OCI-LY3 (cell line): ENCODE data around the gene BACE2.
"Not testable (repeated sequence)": the region's sequence is repeated elsewhere in the genome, so short reads cannot be mapped to it uniquely, and the experiment has no call there.

Experiments used
- H2AFZ ChIP-seq: fragments of 200-600, 300-600 bp; shearing (Covaris generic); 2 replicates; pipeline ENCODE4 v1.6.0; 2014; ENCODE audit warnings: antibody characterized with exemption, low read depth, low read length
- H3K27ac ChIP-seq: fragments of 200-600, 300-600 bp; sonication (generic); 2 replicates; pipeline ENCODE4 v1.5.1; 2014; ENCODE audit warnings: mild to moderate bottlenecking, low read length, moderate library complexity, mixed read lengths
- H3K27me3 ChIP-seq: fragments of 200-600, 300-600 bp; sonication (generic); 2 replicates; pipeline ENCODE4 v1.6.1; 2014; ENCODE audit warnings: low read depth, low read length, mixed read lengths
- H3K36me3 ChIP-seq: fragments of 200-600, 300-600 bp; sonication (generic); replicated peaks from 2 replicates; pipeline ENCODE3; 2014; ENCODE audit warnings: low read depth, low read length, mixed read lengths
- H3K4me1 ChIP-seq: fragments of 300-600, 200-600 bp; sonication (generic); 2 replicates; pipeline ENCODE4 v1.6.1; 2014; ENCODE audit warnings: low read length, mixed read lengths
- H3K4me2 ChIP-seq: fragments of 200-600, 300-600 bp; sonication (generic); 2 replicates; pipeline ENCODE4 v1.6.1; 2014; ENCODE audit warnings: low read length, mixed read lengths
- H3K4me3 ChIP-seq: fragments of 300-600, 200-600 bp; sonication (generic); 2 replicates; pipeline ENCODE4 v1.5.1; 2014; ENCODE audit warnings: antibody characterized with exemption, mild to moderate bottlenecking, low read length, moderate library complexity
- H3K79me2 ChIP-seq: fragments of 300-600, 200-600 bp; shearing (Covaris generic); 2 replicates; pipeline ENCODE4 v1.6.1; 2014; ENCODE audit warnings: mild to moderate bottlenecking, low read length, mixed read lengths
- H3K9ac ChIP-seq: fragments of 300-600, 200-600 bp; shearing (Covaris generic); 2 replicates; pipeline ENCODE4 v1.6.0; 2014; ENCODE audit warnings: mild to moderate bottlenecking, low read length, moderate library complexity
- H3K9me3 ChIP-seq: fragments of 200-600, 300-600 bp; shearing (Covaris generic); 2 replicates; pipeline ENCODE4 v1.6.1; 2014; ENCODE audit warnings: low read length, mixed read lengths; ENCODE audit not compliant: insufficient read depth
- H4K20me1 ChIP-seq: fragments of 200-600, 300-600 bp; sonication (generic); 2 replicates; pipeline ENCODE4 v1.6.1; 2016; ENCODE audit warnings: low read length, mixed read lengths; ENCODE audit not compliant: insufficient read depth
- CTCF ChIP-seq: fragments of 200-600, 300-600 bp; sonication (generic); IDR thresholded peaks from 2 replicates; pipeline ENCODE4 v1.5.1; 2014; ENCODE audit warnings: antibody characterized with exemption, low read length, low read depth
- EZH2phosphoT487 ChIP-seq: fragments of 200-600 bp; shearing (Covaris generic); IDR thresholded peaks from 2 replicates; pipeline ENCODE4 v1.6.1; 2018; ENCODE audit warnings: antibody characterized with exemption, mixed run types, low read depth

BACE2 gene

GRCh38 chr21:41240040-41240439 is 72.1 kb downstream of the BACE2 start:
- Histone ChIP-seq H3K4me3 (no peak overlapping the region), H3K4me1 (peaks cover 18% of the 10 kb centered on the region), H3K36me3 (no peaks in the 10 kb centered on the region), H3K9me3 (no peaks in the 10 kb centered on the region), H4K20me1 (no peaks in the 10 kb centered on the region), H3K9ac (no peak overlapping the region), H3K4me2 (peak overlapping the region; percentile 36; the same call in 1 of the 2 replicates), H2AFZ (no peak overlapping the region), H3K27me3 (peaks cover 11% of the 10 kb centered on the region), H3K27ac (no peak overlapping the region), H3K79me2 (no peaks in the 10 kb centered on the region)
- TF ChIP-seq CTCF (no peak), EZH2phosphoT487 (no peak)

- Histone ChIP-seq H3K9me3 (no peaks in the 10 kb centered on the region), H2AFZ (no peak overlapping the region), H3K4me3 (no peak overlapping the region), H3K27me3 (peaks cover 9% of the 10 kb centered on the region), H3K36me3 (no peaks in the 10 kb centered on the region), H3K4me1 (peaks cover 13% of the 10 kb centered on the region), H3K27ac (no peak overlapping the region), H3K9ac (no peak overlapping the region), H4K20me1 (no peaks in the 10 kb centered on the region), H3K79me2 (no peaks in the 10 kb centered on the region), H3K4me2 (no peak overlapping the region)
- TF ChIP-seq CTCF (no peak), EZH2phosphoT487 (no peak)
Observed at GRCh38 chr21:41241341-41241740, 73.4 kb downstream of the BACE2 start.

GRCh38 chr21:41242238-41242829 is 74.4 kb downstream of the BACE2 start:
- H3K27ac ChIP-seq, result no peak overlapping the region
- no peaks in the 10 kb centered on the region for H4K20me1 ChIP-seq
- TF ChIP-seq CTCF, result no peak
- TF ChIP-seq EZH2phosphoT487, result no peak
- no peak overlapping the region for H3K4me3 ChIP-seq
- H3K79me2 ChIP-seq, result no peaks in the 10 kb centered on the region
- H3K9ac ChIP-seq, result no peak overlapping the region
- peaks cover 11% of the 10 kb centered on the region for H3K4me1 ChIP-seq
- no peak overlapping the region for H3K4me2 ChIP-seq
- H2AFZ ChIP-seq, result no peak overlapping the region
- H3K9me3 ChIP-seq, result no peaks in the 10 kb centered on the region
- peaks cover 7% of the 10 kb centered on the region for H3K27me3 ChIP-seq
- H3K36me3 ChIP-seq, result no peaks in the 10 kb centered on the region

GRCh38 chr21:41243107-41243506 is 75.1 kb downstream of the BACE2 start:
- no peak overlapping the region for H3K4me2 ChIP-seq
- no peaks in the 10 kb centered on the region for H3K9me3 ChIP-seq
- no peaks in the 10 kb centered on the region for H3K36me3 ChIP-seq
- no peak overlapping the region for H3K27ac ChIP-seq
- peaks cover 11% of the 10 kb centered on the region for H3K4me1 ChIP-seq
- no peaks in the 10 kb centered on the region for H4K20me1 ChIP-seq
- no peak overlapping the region for H2AFZ ChIP-seq
- no peaks in the 10 kb centered on the region for H3K79me2 ChIP-seq
- peaks cover 7% of the 10 kb centered on the region for H3K27me3 ChIP-seq
- no peak overlapping the region for H3K9ac ChIP-seq
- no peak overlapping the region for H3K4me3 ChIP-seq
- no peak for TF ChIP-seq EZH2phosphoT487

- not testable (repeated sequence) for H4K20me1 ChIP-seq, H3K9ac ChIP-seq
Observed at GRCh38 chr21:41244266-41244880, 76.4 kb downstream of the BACE2 start.

More at GRCh38 chr21:41244266-41244880, 76.4 kb downstream of the BACE2 start:
- not testable (repeated sequence) for H3K27me3 ChIP-seq, H3K4me2 ChIP-seq, H3K4me1 ChIP-seq, H3K4me3 ChIP-seq, H3K9me3 ChIP-seq, H3K27ac ChIP-seq, H2AFZ ChIP-seq, H3K79me2 ChIP-seq, H3K36me3 ChIP-seq
